Embryonic facial prominence (tissue), 1 donor: Measurements from ENCODE around the gene UBB.
"Not testable (repeated sequence)": the region's sequence is repeated elsewhere in the genome, so short reads cannot be mapped to it uniquely, and the experiment has no call there.

Experiments used
- DNase-seq: peaks from one replicate; pipeline ENCODE4 v3.0.0-alpha.2; 2016; ENCODE audit errors: extremely low spot score

UBB gene

DNA sequence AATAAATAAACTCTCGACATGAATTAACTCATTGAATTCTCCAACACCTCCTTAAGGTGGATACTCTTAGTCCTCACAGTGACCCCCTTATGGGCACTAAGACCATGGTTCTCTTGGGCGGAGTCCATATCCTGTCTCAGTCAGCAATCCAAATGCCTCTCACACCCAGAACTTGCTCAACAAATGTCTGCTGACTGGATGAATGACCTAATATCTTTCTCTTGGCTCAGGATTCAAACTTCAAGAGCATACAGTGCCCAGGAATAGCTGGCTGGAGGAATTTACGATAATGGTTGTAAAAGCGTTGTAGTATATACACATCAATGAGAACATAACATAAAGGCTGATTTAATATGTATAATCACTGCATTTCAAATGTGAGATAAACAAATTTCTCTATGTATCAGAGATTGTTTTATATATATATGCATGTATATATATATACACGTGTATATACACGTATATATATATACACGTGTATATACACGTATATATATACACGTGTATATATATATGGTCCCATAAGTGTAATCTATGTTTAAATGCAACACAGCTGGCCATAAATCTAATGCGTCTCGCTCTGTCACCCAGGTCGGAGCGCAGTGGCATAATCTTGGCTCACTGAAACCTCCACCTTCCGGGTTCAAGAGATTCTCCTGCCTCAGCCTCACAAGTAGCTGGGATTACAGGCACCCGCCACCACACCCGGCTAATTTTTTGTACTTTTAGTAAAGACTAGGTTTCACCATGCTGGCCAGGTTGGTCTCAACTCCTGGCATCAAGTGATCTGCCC lies 6.5 kb upstream of the UBB start:
- DNase-seq = no peak

DNA sequence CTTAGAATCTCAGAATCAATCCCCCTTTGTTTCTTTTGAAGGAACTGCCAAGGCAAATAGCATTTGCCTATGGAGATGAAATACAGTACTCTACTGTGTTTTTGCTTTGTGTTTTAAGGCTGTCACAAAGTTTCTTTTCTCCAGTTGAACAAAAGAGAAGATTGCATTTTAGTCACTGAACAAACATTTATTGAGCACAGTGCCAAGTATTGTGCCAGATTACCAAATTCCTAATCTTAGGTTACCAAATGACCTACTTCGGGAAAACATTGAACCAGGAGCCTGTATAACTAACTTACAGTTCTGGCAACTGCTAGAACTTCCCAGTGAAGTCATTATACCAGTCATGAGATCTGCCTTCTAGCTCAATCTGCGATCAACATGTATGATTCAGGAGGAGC lies 3.0 kb upstream of the UBB start:
- no peak for DNase-seq

GRCh38 chr17:16378636-16379282 lies 2.1 kb upstream of the UBB start:
- DNase-seq = no peak

DNA sequence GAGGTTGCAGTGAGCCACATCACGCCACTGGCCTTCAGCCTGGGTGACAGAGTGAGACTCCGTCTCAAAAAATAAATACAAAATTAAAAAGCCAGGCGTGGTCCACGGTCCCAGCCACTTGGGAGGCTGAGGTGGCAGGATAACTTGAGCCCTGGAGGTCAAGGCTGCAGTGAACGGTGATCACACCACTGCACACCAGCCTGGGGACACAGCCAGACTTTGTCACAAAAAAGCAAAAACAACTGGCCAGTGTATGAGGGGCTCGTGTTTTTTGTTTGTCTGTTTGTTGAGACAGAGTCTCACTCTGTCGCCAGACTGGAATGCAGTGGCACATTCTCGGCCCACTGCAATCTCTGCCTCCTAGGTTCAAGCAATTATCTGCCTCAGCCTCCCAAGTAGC lies 1.2 kb upstream of the UBB start:
- DNase-seq = no peak

DNA sequence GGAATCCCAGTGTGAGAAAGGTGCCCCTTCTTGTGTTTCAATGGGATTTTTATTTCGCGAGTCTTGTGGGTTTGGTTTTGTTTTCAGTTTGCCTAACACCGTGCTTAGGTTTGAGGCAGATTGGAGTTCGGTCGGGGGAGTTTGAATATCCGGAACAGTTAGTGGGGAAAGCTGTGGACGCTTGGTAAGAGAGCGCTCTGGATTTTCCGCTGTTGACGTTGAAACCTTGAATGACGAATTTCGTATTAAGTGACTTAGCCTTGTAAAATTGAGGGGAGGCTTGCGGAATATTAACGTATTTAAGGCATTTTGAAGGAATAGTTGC lies 567 bp downstream of the UBB start:
- no peak for DNase-seq

GRCh38 chr17:16383216-16383615 lies 2.3 kb downstream of the UBB start:
- DNase-seq = no peak

DNA sequence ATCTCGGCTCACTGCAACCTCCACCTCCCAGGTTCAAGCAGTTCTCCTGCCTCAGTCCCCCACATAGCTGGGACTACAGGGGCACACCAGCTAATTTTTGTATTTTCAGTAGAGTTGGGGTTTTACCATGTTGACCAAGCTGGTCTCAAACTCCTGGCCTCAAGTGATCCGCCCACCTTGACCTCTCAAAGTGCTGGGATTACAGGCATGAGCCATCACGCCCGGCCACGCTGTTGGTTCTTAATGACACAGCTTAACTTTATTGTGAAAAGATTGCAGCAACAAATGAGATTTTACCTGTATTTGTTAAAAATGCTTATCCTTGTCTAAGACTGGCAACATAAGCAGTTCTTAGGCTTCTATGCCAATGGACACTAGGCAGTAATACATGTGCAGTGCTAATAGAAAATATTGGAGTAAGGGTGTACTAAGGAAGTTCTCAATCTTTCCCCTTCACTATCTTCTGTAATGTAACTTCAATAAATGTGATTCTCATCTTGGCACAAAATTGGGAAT lies 2.9 kb downstream of the UBB start:
- DNase-seq = no peak

DNA sequence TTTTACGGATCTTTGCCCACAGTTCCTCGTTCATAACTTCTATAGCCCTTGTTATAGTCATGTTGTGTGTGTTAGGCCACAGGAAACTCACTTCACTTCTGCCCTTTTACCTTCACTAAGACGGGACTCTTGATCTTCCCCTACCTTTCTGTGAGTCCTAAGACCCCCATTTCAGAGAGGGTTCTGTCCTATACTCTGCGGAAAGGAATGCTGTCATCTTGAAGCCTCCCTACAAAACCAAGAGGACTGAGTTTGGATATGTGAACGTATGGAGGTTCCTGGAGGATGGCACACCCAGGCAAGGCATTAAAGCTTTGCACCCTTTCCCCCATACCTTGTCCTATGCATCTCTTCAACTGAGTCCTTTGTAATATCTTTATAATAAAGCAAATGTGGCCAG lies 3.7 kb downstream of the UBB start:
- DNase-seq = no peak

DNA sequence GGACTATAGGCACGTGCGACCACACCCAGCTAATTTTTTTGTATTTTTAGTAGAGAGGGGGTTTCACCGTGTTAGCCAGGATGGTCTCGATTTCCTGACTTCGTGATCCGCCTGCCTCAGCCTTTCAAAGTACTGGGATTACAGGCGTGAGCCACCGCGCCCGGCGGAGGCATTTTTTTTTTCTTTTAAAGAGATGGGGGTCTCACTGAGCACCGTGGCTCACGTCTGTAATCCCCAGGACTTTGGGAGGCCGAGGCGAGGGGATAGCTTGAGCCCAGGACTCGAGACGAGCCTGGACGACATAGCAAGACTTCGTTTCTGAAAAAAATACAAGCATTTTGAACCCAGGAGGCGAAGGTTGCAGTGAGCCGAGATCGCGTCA lies 5.2 kb downstream of the UBB start:
- not testable (repeated sequence) for DNase-seq

GRCh38 chr17:16391451-16391850 lies 10.6 kb downstream of the UBB start:
- DNase-seq = no peak

DNA sequence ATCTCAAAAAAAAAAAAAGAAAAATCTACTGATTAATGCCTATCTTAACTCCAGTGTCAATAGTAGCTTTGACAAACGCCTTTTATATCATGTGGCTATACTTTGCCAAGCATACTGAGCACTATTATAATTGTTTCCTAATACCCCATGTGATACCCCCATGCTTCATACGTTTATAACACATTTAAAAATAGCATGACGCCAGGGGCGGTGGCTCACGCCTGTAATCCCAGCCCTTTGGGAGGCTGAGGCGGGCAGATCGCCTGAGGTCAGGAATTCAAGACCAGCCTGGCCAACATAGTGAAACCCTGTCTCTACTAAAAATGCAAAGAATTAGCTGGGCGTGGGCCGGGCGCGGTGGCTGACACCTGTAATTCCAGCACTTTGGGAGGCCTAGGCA lies 11.6 kb downstream of the UBB start:
- DNase-seq = not testable (repeated sequence)

GRCh38 chr17:16395887-16396286 lies 15.0 kb downstream of the UBB start:
- DNase-seq = not testable (repeated sequence)

DNA sequence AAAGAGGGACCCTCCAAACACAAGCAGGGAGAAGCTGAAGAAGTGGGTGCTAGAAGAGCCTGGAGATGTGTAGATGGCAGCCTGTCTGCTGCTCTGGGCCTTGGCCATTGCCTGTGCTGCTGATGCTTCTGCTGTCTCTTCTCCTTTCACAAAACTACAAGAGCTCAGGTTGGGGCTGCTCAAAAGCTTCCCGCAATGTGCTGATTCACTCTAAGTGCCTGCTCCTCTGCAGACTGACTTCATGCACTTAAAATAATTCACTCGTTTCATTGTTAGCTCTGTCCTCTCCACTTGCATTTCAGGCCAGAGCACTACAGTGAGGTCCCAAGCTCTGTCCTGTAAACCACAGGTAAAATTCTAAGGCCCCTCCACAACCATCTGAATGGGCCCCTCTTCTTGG lies 15.8 kb downstream of the UBB start:
- DNase-seq = not testable (repeated sequence)

DNA sequence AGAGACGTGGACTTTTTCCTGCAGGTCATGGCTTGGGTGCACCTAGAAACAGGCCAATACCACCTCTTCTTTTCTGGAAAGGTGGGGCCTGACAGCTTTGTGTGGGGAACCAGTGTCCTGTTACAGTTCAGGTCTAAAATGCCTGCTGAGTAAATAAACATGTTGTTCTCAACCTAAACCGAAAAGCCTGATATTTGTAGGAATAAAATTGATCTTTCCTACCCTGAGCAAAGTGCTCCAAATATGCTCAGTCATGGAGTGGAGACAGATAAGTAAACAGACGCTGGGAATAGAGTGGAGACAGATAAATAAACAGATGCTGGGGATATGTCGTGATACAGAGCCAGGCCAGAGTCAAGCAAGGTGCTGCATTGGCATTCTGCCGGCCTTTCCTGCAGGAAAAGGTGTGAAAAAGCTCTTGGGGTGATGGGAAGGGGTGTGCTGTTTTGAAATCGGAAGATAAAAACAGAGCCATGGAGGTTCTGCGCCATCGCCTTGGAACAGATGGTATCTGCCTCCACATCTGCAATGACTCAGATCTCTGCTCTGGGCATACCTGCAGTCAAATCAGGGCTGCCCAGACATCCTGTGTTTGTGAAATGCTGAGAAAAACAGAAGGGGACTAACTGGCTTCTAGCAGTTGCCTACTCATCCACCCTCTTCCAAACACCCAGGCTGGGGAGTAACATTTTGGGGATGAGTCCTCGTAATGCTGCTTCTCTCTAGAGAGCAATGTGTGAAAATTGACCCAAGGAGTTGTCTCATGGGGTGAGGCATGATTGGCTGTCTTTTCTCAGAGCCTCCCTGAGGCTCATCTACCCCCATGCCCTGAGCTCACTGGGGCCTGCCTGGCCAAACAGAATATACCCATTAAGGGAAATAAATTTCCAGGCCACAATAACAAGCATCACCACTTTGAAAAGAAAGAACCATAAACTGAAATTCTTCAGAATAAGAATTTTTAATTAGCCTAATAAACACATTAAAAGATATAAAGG lies 17.7 kb downstream of the UBB start:
- DNase-seq = no peak

DNA sequence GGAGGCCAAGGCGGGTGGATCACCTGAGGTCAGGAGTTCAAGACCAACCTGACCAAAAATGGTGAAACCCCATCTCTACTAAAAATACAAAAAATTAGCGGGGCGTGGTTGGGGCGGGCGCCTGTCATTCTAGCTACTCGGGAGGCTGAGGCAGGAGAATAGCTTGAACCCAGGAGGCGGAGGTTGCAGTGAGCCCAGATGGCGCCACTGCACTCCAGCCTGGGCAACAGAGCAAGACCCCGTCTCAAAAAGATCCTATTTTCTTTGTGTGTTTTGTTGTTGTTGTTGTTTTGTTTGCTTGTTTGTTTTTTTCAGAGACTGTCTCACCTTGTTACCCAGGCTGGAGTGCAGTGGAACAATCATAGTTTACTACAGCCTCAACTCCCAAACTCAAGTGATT lies 23.0 kb downstream of the UBB start:
- DNase-seq = not testable (repeated sequence)

DNA sequence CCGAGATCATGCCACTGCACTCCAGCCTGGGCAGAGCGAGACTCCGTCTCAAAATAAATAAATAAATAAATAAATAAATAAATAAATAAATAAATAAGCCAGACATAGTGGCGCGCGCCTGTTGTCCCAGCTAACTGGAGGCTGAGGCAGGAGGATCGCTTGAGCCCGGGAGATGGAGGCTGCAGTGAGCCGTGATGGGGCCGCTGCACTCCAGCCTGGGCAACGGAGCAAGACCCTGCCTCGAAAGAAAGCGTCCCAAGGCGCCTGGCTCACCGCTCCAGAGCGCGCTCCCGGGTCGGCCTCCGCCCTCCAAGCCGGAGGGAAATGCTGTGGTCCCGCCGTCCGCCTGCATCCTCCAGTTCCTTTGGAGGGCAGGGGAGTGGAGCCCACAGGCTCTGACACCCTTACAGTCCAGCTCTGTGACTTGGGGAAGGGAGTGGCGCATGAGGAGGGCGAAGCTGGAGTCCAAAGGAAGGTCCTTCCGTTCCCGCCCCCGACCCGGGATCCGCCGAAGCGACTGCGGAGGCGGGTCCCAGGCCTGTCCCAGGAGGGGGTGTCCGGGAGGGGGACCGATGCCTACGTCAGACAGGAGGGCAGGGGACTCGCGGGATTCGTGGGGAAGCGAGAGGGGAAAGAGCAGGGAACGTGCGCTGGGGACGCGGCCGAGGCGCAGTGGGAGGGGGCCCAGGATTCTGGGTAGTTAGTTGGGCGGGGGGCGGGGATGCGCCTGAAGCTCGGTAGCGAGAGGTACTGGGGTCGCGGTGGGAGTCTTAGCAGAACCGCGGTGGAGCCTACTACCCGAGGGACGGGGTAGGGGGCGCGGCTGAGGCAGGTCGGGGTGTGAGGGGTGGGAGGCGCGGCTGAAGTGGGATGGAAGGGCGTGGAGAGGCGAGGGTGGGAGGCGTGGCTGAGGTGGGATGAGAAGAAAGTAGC lies 26.1 kb downstream of the UBB start:
- DNase-seq = no peak

DNA sequence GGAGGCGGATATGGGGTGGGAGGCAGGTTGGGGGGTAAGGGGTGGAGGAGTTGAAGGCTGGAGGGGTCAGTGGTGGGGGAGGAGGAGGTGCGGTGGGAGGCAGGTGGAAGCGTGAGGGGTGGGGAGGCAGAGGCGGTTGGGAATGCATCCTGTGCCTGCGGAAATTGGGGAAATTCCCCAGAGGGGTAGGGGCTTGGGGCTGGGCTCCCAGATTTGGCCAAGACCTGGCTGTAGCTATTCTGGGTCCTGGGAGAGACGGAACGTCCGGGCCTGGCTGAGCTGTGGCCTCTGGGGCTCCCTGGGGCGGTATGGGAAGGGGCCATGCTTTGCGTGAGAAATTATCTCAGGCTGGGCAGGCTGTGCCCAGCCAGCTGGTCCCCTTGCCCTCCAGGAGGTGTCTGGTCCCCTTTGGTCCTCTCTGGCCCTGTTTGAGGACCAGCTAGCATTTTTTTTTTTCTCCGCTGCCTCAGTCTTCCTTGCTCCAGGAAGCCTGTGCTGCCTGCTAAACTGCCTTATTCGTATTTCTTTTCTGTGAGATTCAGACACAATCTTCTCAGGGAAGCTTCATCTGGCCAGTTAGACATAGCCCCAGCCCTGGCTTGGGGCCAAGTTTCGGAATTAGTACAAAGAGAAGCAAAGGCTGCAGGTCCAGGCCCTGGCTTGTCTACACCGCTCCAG lies 27.2 kb downstream of the UBB start:
- DNase-seq = no peak

DNA sequence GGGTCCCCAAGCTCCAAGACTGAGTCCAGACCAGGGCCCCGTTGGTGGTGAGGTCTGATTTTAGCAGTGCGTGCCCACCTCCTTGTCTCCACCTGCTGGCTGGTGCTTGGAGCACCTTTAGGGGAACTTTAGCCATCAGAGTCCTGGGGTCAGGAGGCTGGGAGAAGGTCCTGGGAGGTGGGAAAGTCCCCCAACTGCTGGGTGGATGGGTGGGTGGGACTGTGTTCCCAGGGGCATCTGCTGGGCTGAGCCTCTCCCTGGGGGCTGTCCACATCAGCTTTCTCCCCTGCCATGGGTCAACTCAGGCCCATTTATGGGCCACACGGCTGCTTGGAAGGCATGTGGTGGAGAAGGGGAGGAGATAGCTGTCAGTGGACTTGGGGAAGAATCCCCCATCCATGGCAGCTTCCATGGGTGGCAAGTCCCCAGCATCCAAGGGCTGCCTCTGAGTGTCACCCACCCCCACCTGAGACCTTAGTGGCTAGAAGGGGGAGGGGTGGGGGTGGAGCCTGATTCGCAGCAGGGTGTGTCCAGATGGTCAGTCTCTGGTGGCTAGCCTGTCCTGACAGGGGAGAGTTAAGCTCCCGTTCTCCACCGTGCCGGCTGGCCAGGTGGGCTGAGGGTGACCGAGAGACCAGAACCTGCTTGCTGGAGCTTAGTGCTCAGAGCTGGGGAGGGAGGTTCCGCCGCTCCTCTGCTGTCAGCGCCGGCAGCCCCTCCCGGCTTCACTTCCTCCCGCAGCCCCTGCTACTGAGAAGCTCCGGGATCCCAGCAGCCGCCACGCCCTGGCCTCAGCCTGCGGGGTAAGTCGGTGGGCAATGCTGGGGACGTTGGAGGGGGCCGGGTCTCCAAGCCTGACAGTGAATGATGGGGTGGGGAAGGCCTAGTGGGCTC lies 34.4 kb downstream of the UBB start, which contains the start of gene TRPV2:
TSS of gene TRPV2 (plus strand) at position 541 of the 894 bp plus-strand sequence. CDS start 2,098 bp downstream, outside the sequence.
- no peak for DNase-seq

- no peak for DNase-seq
These were observed 36.5 kb downstream of the UBB start for GRCh38 chr17:16417399-16417798.
